Measurements from ENCODE around the gene GMEB2.
"Not testable (repeated sequence)": the region's sequence is repeated elsewhere in the genome, so short reads cannot be mapped to it uniquely, and the experiment has no call there.

Gene GMEB2

GRCh38 chr20:63640086-63640485, 13.2 kb upstream of the GMEB2 start:
- H3K27ac ChIP-seq, result no peak overlapping the region

GRCh38 chr20:63639093-63639975, 12.4 kb upstream of the GMEB2 start:
- TF ChIP-seq CTCF (conservative IDR thresholded peaks at IDR 0.05), result no peak
- H3K27ac ChIP-seq, result no peak overlapping the region

More at GRCh38 chr20:63640086-63640485, 13.2 kb upstream of the GMEB2 start:
- TF ChIP-seq CTCF (conservative IDR thresholded peaks at IDR 0.05), result no peak

DNA sequence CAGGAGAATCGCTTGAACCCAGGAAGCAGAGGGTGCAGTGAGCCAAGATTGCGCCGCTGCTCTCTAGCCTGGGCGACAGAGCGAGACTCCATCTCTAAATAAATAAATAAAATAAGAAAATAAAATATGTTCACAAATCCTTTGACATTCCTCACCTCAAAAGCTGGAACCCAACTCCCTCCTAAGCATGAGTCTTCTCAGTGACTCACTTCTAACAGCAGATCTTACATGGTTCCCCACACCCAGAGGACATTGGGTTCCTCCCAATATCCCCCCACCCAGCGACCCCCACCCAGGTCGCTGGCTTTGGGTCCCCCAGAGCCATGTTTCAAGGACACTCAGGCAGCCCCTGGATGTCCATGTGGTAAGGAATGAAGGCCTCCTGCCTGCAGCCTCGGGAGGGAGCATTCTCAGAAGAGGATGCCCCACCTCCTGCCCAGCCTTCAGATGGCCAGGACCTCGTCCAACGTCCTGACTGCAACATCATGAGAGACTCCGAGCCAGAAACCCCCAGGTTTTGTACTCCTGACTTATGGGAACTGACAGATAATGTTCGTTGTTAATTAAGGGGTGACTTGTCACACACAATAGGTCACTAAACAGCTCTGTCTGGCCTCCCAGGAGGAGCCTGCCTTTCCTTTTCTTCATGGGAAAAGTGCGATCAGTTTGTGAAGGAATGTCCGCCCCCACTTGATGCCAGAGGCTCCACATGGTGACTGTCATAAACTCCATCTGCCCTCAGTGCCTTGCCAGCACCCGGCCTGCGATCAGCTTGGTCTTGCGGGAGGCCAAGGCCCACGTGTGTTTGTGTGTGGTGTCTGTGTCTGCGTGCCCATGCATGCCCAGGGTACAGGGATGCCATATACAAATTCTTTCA, 10.1 kb upstream of the GMEB2 start:
- no peak overlapping the region for H3K27ac ChIP-seq
- TF ChIP-seq CTCF (conservative IDR thresholded peaks at IDR 0.05), result no peak

- TF ChIP-seq CTCF (conservative IDR thresholded peaks at IDR 0.05), result no peak
- no peak overlapping the region for H3K27ac ChIP-seq
Measured at GRCh38 chr20:63635431-63636141, 8.7 kb upstream of the GMEB2 start.

DNA sequence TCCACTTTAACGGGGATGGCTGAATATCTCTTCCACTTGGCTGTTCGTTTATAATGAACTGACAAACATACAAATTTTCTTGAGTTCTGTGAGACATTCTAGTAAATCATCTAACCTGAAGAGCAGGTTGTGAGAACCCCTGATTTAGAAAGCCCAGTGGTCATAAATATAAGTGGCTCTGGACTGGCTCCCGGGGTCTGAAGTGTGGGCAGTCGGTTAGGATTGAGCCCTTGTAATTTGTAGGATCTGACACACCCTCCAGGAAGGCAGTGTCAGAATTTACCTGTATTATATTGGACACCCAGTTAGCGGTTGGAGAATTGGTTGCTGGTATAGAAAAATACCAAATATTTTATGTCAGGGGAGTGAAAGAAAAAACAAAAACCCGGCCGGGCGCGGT, 6.8 kb upstream of the GMEB2 start:
- H3K27ac ChIP-seq, result no peak overlapping the region
- no peak for TF ChIP-seq CTCF (conservative IDR thresholded peaks at IDR 0.05)

GRCh38 chr20:63631426-63631825, 4.5 kb upstream of the GMEB2 start:
- not testable (repeated sequence) for H3K27ac ChIP-seq

DNA sequence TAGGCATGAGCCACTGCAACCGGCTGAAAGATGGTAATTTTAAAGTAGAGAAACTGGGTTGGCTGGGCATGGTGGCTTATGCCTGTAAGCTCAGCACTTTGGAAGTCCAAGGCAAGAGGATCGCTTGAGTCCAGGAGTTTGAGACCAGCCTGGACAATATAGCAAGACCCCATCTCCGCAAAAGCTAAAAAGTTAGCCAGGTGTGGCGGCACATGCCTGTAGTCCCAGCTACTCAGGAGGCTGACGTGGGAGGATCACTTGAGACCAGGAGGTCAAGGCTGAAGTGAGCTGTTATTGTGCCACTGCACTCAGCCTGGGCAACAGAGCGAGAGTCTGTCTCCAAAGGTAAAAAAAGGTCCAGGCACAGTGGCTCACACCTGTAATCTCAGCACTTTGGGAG, 4.1 kb upstream of the GMEB2 start:
- H3K27ac ChIP-seq, result not testable (repeated sequence)
